ENCODE measurements around the gene FIBIN.

- TF ChIP-seq POLR2A (IDR thresholded peaks at IDR 0.05) = no peak
- no peak for TF ChIP-seq POLR2AphosphoS5 (IDR thresholded peaks at IDR 0.05)
Measured at GRCh38 chr11:27008811-27009535, 15.1 kb downstream of the FIBIN start.
